MCF 10A (cell line): ENCODE measurements around the gene DYNLT1. TPM values are rescaled to one million over a fixed set of nuclear protein-coding genes. Genes with fewer than 3 reads are reported as not detected.
"Not testable (repeated sequence)": the region's sequence is repeated elsewhere in the genome, so short reads cannot be mapped to it uniquely, and the experiment has no call there.

Source experiments
- BruUV-seq: library from RNA; stranded (reverse); fragments of 400-500 nt; replicated peaks from 2 replicates; lab custom pipeline; 2021; lab: Mats Ljungman, UMichigan
- CTCF ChIA-PET: fragments of 300-600 bp; sonication (Branson Sonifier 250); formaldehyde crosslinking; extraction: SDS; loops from one replicate; lab custom pipeline; 2021; ENCODE audit warnings: antibody characterized with exemption, inconsistent platforms; lab: Yijun Ruan, JAX
- POLR2A ChIA-PET: fragments of 300-600, 350-650 bp; sonication (Branson Sonifier 250); formaldehyde crosslinking; extraction: SDS; loops from one replicate; lab custom pipeline; 2020; ENCODE audit warnings: antibody characterized with exemption, inconsistent platforms; lab: Yijun Ruan, JAX
- DNase-seq: peaks from one replicate; pipeline ENCODE4 v3.0.0-alpha.2; 2018; ENCODE audit not compliant: unreplicated experiment
- H3K27ac Mint-ChIP-seq: one replicate; pipeline ENCODE4 v1.8.0; 2022; ENCODE audit warnings: mild to moderate bottlenecking, low read depth, mixed read lengths; ENCODE audit not compliant: unreplicated experiment
- H3K27me3 Mint-ChIP-seq: one replicate; pipeline ENCODE4 v1.8.0; 2022; ENCODE audit warnings: mixed read lengths; ENCODE audit not compliant: insufficient read depth, unreplicated experiment
- H3K36me3 Mint-ChIP-seq: one replicate; pipeline ENCODE4 v1.8.0; 2022; ENCODE audit warnings: mild to moderate bottlenecking, moderate library complexity, mixed read lengths; ENCODE audit not compliant: insufficient read depth, unreplicated experiment
- H3K4me1 Mint-ChIP-seq: one replicate; pipeline ENCODE4 v1.8.0; 2022; ENCODE audit warnings: mixed read lengths; ENCODE audit not compliant: insufficient read depth, unreplicated experiment
- H3K4me3 Mint-ChIP-seq: one replicate; pipeline ENCODE4 v1.8.0; 2022; ENCODE audit warnings: mild to moderate bottlenecking, moderate library complexity, mixed read lengths; ENCODE audit not compliant: unreplicated experiment
- H3K9me3 Mint-ChIP-seq: one replicate; pipeline ENCODE4 v1.8.0; 2022; ENCODE audit warnings: mixed read lengths; ENCODE audit not compliant: unreplicated experiment
- CTCF ChIP-seq: fragments of 200-600 bp; IDR thresholded peaks from one replicate; pipeline ENCODE4 v1.8.0; 2022; ENCODE audit warnings: antibody characterized with exemption, mild to moderate bottlenecking; ENCODE audit not compliant: unreplicated experiment
- intact Hi-C: fragments of 100-400 bp; cut with micrococcal nuclease; formaldehyde crosslinking; loops from 2 replicates; pipeline ENCODE4 v1.14.1; 2022
- total RNA-seq: library from RNA; stranded (reverse); gene quantifications from 2 replicates; pipeline ENCODE4 v1.2.3, GENCODE V29; 2022

Gene DYNLT1
- total RNA-seq, 1 experiment from 2014 or later, result 122 TPM

GRCh38 chr6:158654498-158654897 lies 10.0 kb upstream of the DYNLT1 start:
- intact Hi-C loops, result no loop called here
- ChIA-PET POLR2A (interaction anchor here (0.8 kb wide), 1 partner anchor 37 kb away, joined by 4 read pairs; no protein-coding TSS in a partner anchor), CTCF (interaction anchor here (0.6 kb wide), 1 partner anchor 50 kb away, joined by 6 read pairs; no protein-coding TSS in a partner anchor)
- H3K27ac Mint-ChIP-seq, result no peak overlapping the region
- H3K4me3 Mint-ChIP-seq, result no peak overlapping the region
- peak; percentile 48 for DNase-seq
- no TSS peak for BruUV-seq
- peaks cover 14% of the 10 kb centered on the region for H3K4me1 Mint-ChIP-seq
- no peaks in the 10 kb centered on the region for H3K9me3 Mint-ChIP-seq
- H3K36me3 Mint-ChIP-seq, result no peaks in the 10 kb centered on the region
- no peaks in the 10 kb centered on the region for H3K27me3 Mint-ChIP-seq
- no peak for TF ChIP-seq CTCF

DNA sequence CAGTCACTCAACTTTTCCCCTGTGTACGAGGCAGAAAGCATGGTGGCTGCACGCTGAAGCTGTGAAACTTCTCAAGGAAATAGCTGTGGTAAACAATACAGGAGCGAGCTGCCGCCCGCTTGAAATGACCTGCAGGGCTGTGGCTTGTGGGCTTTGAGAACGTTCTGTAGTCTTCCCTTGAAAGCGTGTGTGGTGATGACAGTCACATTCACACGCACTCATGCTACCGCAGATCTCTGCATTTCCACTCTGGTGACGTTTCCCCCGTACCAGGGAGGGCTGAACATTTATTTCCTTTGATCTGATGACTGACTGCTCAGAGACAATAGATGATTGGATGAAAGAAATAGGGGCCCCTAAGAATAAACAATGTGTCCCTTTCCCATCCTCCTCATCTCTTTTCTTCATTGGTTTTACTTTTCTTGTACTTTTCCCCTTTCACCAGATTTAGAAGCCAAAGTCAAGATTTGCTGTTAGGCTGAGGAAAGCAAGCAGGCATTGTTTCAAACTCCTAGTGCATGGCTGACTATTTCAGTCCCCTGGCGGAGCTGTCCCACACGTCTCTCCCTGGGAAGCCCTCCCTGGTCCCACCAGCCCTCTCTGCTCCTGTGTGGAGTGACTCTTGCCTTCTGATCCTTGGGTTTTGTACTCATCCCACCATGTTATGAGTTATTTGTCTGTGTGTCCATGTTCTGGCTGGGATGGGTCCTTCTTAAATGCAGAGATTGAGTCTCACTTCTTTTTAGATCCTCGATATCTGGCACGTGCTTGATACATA lies 9.2 kb upstream of the DYNLT1 start:
- H3K4me1 Mint-ChIP-seq, result peaks cover 21% of the 10 kb centered on the region
- BruUV-seq, result no TSS peak

GRCh38 chr6:158651981-158652737 lies 7.6 kb upstream of the DYNLT1 start:
- intact Hi-C loops, POLR2A ChIA-PET, DNase-seq, H3K27me3 Mint-ChIP-seq, H3K27ac Mint-ChIP-seq, BruUV-seq, H3K4me3 Mint-ChIP-seq, H3K9me3 Mint-ChIP-seq, H3K36me3 Mint-ChIP-seq: not testable (repeated sequence)
- CTCF ChIA-PET, result interaction anchor here (0.8 kb wide), 1 partner anchor 39 kb away, joined by 5 read pairs; no protein-coding TSS in a partner anchor
- peaks cover 27% of the 10 kb centered on the region for H3K4me1 Mint-ChIP-seq

More for the DNA sequence above, 9.2 kb upstream of the DYNLT1 start:
- Mint-ChIP-seq H3K36me3 (no peaks in the 10 kb centered on the region), H3K4me3 (no peak overlapping the region), H3K9me3 (no peaks in the 10 kb centered on the region), H3K27ac (no peak overlapping the region), H3K27me3 (no peaks in the 10 kb centered on the region)
- intact Hi-C loops, result no loop called here
- no peak for DNase-seq
- TF ChIP-seq CTCF, result no peak
- ChIA-PET CTCF (interaction anchor here (0.7 kb wide), 1 partner anchor 9 kb away, joined by 6 read pairs; no protein-coding TSS in a partner anchor), POLR2A (interaction anchor here (0.6 kb wide), 2 partner anchors 24 to 32 kb away, joined by 3 read pairs; no protein-coding TSS in a partner anchor)

DNA sequence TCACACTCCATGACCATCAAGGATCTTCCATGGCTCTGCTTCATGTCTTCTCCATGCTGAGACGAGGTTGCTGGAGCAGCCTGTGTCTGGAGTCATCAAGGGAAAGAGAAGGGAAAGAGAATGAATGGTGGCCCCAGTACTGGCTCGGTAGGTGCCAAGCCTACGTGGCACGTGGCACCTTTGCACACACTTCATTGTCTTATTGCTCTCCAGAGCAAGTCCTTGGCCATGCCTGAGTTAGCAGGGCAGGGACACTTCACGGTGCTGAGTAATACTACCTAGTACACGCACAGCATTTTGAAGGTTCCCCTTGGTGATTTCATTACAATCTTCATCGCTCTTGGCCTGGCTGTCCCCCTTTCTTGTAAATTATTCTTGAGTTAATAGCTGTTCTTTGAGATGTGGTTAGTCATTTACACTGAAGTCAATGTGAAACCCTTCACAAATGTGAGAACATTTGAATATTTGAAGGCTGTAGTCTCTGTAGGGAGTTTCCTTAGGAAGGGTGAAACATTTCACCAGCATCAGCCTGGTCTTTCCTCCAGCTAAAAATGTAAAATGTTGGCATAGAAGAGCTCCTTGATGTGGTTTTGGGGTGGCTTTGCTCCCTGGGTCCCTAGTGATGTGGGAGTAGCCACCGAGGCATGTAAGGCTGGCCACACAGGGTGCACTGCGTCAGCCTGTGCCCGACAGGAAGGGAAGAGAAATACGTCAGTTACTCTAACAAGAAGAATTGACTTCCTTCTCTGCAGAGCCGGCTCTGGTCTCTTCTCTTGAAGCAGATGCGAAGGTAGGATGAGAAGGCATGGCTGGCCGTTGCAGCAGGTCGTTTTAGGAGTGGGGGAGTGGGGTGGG lies 5.0 kb upstream of the DYNLT1 start, which contains the start of gene SYTL3:
TSS of gene SYTL3 (plus strand) at position 766 of the 855 bp plus-strand sequence. CDS start 13,215 bp downstream, outside the sequence.
- Mint-ChIP-seq H3K4me1 (peaks cover 31% of the 10 kb centered on the region), H3K27me3 (no peaks in the 10 kb centered on the region), H3K27ac (peak within 1 kb of the TSS; percentile 12), H3K9me3 (no peaks in the 10 kb centered on the region), H3K36me3 (peaks cover 5% of the 10 kb centered on the region), H3K4me3 (no peak within 1 kb of the TSS)
- no peak for DNase-seq
- intact Hi-C loops, result no loop called here
- no peak for TF ChIP-seq CTCF
- BruUV-seq, result no TSS peak
- ChIA-PET POLR2A (interaction anchor here (0.8 to 1.5 kb wide), 3 partner anchors 9 to 19 kb away, joined by 3 to 4 read pairs (median 4); no protein-coding TSS in a partner anchor), CTCF (interaction anchor here (1.0 to 1.8 kb wide), 3 partner anchors 10 to 435 kb away, joined by 3 to 8 read pairs (median 5); no protein-coding TSS in a partner anchor)
